ENCODE measurements around the gene ACBD3.
"Not testable (repeated sequence)": the region's sequence is repeated elsewhere in the genome, so short reads cannot be mapped to it uniquely, and the experiment has no call there.

Gene ACBD3

DNA sequence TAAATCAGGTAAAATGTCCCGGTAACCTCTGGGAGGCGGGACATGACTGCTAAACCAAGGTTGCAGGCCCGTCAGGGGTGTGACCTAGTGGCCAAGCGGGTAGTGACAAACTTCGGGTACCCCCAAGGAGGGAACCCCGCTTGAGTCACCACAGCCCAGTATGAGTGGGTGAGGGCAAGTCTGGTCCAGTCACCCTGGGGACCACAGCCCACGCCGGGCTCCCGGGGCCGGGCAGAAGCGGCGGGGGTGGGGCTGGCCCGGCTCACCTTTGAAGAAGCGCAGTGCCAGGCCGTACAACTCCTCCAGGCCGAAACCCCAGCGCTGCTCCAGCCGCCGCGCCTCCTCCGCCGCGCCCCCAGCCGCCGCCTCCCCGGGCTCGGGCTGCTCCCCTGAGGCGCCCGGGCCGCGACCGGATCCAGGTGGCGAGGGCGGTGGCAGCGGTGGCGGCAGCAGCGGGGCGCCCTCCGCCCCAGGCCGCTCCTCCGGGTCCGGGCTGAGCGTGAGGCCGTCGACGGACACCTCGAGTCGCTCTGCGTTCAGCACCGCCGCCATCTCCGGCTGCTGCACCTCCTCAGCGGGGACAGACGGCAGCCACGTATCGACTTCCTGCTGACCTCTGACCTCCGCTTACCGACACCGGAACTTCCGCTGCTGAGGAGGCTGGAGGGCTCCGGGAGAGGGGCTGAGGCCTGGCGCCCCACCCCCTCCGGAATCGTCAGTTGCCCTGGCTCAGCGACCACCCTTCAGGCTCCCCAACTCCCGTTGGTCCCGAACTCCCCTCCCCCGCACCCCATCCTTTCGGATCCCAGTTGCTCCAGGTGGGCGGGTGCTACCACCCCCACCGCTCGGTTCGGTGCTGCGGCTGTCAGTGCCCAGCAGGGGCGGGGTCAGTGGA, at the start of gene ACBD3:
Gene ACBD3, minus strand, starts transcription at position 618 of the 895 bp plus-strand sequence. Its CDS starts 66 bp downstream, at position 552.
- DNase-seq (ENCODE audit: low read depth): peak; percentile 53

DNA sequence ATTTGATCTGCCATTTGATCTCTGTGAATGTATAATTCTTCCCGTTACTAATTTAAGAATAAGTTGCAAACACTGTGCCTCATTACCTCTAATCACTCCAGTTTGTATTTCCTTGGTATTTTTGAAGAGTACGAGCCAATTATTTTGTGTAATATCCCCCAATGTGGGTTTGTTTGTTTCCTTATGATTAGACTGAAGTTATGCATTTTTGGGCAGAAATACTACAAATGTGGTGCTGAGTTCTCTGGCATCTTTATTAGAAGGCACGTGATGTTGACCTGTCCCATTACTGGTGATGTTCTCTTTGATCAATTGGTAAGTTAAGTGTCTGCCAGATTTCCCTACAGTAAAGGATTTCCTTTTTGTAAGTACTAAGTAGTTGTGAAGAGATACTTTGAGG, 47.3 kb upstream of the ACBD3 start:
- no peak for DNase-seq (ENCODE audit: low read depth)

DNA sequence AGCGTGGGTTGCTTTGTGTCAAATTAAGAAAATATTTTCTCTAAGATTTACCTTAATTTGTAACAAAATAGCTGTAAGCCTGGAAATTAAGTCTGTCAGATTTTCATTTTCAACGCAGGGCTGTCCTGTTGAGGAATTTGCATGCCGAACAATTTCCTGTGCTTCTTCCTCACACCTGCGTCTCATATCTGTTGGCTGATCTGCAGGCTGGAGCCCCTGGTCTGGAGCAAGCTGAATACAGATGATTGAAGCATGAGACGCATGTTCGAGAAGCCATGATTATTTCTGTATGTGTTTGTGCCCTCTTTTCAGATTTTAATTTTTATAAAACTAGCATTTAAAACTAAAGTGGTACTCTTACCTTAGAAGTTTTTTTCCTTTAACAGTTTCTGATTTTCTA, 46.8 kb upstream of the ACBD3 start:
- no peak for DNase-seq (ENCODE audit: low read depth)

DNA sequence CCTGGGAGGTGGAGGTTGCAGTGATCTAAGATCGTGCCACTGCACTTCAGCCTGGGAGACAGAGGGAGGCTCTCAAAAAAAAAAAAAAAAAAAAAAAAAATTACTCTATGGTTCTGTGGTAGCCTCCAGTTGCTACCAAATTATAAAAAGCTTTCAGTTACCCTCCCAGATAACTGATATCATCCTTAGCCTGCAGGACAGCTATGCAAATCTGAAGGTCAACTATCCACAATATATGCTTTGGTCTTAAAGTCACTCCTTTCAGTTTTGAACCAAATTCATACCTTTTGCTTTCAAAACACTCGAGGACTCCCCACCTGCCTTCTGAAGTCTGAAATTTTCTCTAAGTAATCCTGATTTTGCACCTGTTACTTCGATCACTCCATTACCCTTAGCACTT, 40.1 kb upstream of the ACBD3 start:
- DNase-seq (ENCODE audit: low read depth): no peak

DNA sequence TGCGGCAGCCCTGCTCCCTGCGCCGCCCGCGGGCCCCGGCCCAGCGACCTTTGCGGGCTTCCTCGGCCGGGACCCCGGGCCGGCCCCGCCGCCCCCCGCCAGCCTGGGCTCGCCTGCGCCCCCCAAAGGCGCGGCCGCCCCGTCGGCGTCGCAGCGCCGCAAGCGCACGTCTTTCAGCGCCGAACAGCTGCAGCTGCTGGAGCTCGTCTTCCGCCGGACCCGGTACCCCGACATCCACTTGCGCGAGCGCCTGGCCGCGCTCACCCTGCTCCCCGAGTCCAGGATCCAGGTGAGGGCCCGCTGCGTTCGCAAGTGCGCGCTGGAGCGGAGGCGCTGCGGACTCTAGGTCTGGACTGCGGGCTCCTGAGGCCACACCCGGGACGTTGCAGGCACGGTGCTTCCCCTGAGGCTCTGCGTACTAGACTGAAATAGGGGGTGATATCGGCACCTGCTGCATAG, 37.3 kb upstream of the ACBD3 start:
- DNase-seq (ENCODE audit: low read depth): no peak

- no peak for DNase-seq (ENCODE audit: low read depth)
Observed at GRCh38 chr1:226223157-226223785, 36.7 kb upstream of the ACBD3 start, which contains the start of gene MIXL1. Gene MIXL1 (plus strand): TSS chr1:226223664. CDS start chr1:226223682, 18 bp downstream.

DNA sequence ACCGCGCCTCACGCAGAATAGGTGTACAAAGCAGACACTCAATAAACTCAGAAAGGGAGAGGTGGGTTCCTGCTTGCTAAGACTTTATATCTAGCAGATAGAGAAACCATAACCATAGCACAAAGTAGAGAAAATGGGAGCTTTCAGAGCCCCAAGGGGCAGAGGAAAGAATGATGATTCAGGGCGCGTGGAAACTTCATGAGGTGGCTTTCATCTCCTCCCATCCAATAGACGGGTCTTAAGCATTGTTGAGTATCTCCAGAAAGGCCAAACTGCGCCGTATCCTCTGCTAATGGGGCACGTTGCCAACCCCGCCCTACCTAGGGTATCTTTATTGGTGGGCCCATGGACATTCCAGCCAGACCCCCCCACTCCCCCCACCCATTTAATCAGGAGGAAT, 36.1 kb upstream of the ACBD3 start:
- no peak for DNase-seq (ENCODE audit: low read depth)

- DNase-seq (ENCODE audit: low read depth): no peak
Observed at GRCh38 chr1:226220473-226221189, 34.1 kb upstream of the ACBD3 start.

DNA sequence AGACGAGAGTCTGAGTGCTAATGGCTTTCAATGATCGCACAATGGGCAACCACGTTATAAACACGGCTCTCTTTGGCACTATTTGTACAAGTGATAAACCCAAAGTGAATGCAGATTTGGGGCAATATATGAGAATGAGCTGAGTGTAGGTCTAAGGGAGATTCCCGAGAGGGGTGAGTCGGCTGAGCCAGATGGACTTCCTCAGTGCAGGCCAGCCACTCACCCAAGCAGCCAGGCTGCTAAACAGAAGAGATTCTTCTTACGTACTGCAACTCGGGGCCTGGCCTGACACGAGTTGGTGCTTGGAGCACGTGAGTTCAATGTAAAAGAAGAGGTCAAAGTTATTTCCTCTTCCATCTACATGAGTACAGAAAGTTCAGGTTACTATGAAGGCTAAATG, 30.7 kb upstream of the ACBD3 start:
- DNase-seq (ENCODE audit: low read depth): no peak

- no peak for DNase-seq (ENCODE audit: low read depth)
Observed at GRCh38 chr1:226216056-226216455, 29.5 kb upstream of the ACBD3 start.

DNA sequence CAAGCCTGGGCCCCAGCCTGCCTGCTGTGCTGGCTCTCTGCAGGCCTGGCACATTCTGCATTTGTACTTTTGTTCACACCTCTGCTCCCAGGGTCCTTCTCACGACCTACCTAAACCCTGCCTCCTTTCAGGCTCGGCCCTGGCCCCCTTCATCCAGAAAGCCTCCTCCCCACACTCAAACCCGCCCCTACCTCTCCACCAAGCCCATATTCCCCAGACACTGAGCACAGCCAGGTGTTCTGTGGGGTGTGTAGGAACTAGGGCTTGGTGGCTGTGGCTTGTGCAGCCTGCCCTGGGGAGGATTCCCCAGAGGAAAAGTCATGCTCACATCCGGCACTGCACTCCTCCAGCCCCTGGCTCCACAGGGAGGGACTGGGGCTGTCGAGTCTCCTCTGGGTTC, 28.7 kb upstream of the ACBD3 start:
- DNase-seq (ENCODE audit: low read depth): no peak

DNA sequence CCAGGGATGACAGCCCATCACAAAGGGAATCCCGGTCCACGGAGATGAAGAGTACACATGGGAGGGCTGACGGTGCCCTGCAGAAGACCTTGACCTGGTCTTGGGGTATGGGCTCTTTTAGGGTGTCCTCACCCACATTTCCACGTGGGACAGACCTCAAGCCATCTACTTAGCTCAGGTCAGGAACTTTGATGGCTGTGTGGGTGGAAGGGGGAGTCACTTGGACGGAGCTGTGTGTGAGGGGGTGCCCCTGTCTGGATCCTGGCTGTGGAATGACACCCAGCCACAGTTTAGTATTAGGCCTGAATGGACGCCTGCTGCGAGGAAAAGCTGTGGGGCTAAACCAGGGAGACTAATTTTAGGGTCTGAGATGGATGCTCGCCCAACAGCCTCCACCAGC, 26.0 kb upstream of the ACBD3 start:
- no peak for DNase-seq (ENCODE audit: low read depth)

- no peak for DNase-seq (ENCODE audit: low read depth)
Observed at GRCh38 chr1:226211181-226211821, 24.8 kb upstream of the ACBD3 start.

DNA sequence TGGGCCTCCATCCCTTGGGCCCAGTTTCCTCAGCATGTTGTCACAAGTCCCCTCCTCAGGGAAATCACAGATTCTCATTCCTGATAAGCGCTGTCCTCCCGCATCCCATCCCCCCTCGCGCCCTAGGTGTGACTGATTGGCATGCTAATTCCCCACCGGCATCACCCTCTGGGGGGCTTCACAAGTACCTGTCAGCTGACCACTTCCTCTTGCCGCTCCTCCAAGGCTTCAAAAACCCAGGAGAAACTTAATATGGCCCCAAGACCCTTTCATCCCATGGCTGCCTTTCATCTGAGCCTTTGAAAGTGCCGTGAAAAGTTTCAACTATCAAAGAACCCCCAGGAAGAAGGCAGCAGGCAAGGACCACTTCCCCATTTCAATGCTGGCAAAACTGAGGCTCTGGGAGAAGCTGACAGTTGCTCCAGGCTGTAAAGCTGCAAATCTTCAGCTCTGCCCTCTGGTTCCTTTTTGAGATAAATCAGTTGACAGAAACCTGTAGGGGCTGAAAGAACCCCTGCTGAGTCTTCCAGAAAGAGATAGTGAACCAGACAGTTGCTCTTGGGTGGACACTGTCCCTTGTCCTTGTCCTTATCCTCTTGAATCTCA, 24.1 kb upstream of the ACBD3 start:
- DNase-seq (ENCODE audit: low read depth): no peak

- DNase-seq (ENCODE audit: low read depth): no peak
Observed at GRCh38 chr1:226209307-226210059, 22.9 kb upstream of the ACBD3 start.

- no peak for DNase-seq (ENCODE audit: low read depth)
Observed at GRCh38 chr1:226207048-226207447, 20.5 kb upstream of the ACBD3 start.

DNA sequence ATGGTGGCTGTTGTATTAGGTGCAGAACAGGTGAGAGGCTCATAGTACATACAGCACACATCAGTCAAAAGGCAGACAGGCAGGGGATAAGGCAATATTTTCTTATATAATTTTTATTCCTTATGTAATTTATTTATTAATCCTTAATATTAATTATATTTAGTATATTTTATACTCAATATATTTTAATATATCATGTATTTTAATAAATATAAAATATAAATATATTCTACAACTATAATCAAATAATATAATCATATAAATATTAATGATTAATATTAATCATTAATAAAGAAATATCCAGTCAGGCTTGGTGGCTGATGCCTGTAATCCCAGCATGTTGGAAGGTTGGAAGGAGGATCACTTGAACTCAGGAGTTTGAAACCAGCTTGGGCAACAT, 17.7 kb upstream of the ACBD3 start:
- no peak for DNase-seq (ENCODE audit: low read depth)

DNA sequence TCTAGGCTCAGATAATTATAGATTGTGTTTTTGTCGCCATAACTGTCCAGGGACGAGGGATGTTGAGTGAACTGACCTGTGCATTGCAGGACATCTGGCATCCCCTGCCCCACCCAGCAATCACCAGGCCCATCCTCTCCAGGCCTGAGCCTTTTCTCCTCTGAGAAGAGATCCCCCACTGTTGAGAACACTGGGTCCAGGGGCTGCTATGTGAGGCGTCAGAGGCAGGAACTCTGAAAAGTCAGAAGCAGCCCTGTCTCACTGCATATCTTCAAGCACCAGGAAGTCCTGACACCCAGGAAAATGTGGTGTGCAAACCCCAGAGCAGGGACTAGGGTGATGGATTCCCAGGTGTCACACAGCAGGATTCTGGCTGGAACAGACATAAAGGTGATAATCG, 17.1 kb upstream of the ACBD3 start:
- no peak for DNase-seq (ENCODE audit: low read depth)

GRCh38 chr1:226203240-226203639, 16.7 kb upstream of the ACBD3 start:
- DNase-seq (ENCODE audit: low read depth): no peak

DNA sequence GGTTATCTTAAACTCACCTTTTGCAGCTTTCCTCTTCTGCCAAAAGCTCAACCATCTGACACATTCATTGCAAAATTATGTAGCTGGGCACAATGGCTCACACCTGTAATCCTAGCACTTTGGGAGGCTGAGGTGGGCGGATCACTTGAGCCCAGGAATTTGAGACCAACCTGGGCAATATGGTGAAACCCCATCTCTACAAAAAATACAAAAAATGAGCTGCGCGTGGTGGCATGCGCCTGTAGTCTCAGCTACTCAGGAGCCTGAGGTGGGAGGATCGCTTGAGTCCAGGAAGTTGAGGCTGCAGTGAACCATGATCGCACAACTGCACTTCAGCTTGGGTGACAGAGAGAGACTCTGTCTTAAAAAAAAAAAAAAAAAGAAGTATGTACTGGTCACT, 16.1 kb upstream of the ACBD3 start:
- DNase-seq (ENCODE audit: low read depth): not testable (repeated sequence)

GRCh38 chr1:226202246-226202645, 15.7 kb upstream of the ACBD3 start:
- no peak for DNase-seq (ENCODE audit: low read depth)

Data from HS-5 (cell line).